GM13976 (cell line): ENCODE data around the gene UPF2.

ENCODE experiments used
- DNase-seq: peaks from one replicate; pipeline ENCODE4 v3.0.0; 2012; ENCODE audit warnings: low spot score
- CTCF ChIP-seq: IDR thresholded peaks from 2 replicates; pipeline ENCODE4 v1.5.1; 2012; ENCODE audit warnings: borderline replicate concordance, mild to moderate bottlenecking; ENCODE audit not compliant: insufficient read depth; ENCODE audit errors: extremely low read depth, missing control alignments, control extremely low read depth
- in situ Hi-C: fragments of 300-500 bp; cut with MboI; formaldehyde crosslinking; loops from one replicate; pipeline ENCODE4 v1.12.0; 2022; ENCODE audit warnings: low sequenced_read_pairs, mixed read lengths, inconsistent platforms; ENCODE audit not compliant: unreplicated experiment

The UPF2 gene

GRCh38 chr10:11946652-11947051 is 96.0 kb downstream of the UPF2 start:
- DNase-seq = no peak
- in situ Hi-C loops = no loop called here
- no peak for TF ChIP-seq CTCF

- no peak for TF ChIP-seq CTCF
- in situ Hi-C loops = no loop called here
- no peak for DNase-seq
Observed at GRCh38 chr10:11936389-11937152, 106.0 kb downstream of the UPF2 start.

- in situ Hi-C loops = no loop called here
- no peak for TF ChIP-seq CTCF
- DNase-seq = no peak
Observed at GRCh38 chr10:11934262-11934661, 108.3 kb downstream of the UPF2 start.

- TF ChIP-seq CTCF = no peak
- in situ Hi-C loops = no loop called here
- no peak for DNase-seq
Observed at GRCh38 chr10:11933577-11934223, 108.9 kb downstream of the UPF2 start.

- in situ Hi-C loops = no loop called here
- no peak for TF ChIP-seq CTCF
- no peak for DNase-seq
Observed at GRCh38 chr10:11931038-11931437, 111.6 kb downstream of the UPF2 start.

- DNase-seq = no peak
- TF ChIP-seq CTCF = no peak
- in situ Hi-C loops = no loop called here
Observed at GRCh38 chr10:11930312-11930978, 112.2 kb downstream of the UPF2 start.
